Keratinocyte (primary cell): ENCODE measurements around the gene OR9A2.
A peak's percentile ranks its signal among the peaks of the same experiment; 100 is the strongest.

Experiments used
- EZH2 ChIP-seq: IDR thresholded peaks from one replicate; pipeline ENCODE4 v1.6.1; 2012; ENCODE audit warnings: inconsistent platforms, mild to moderate bottlenecking, low read length, moderate library complexity
- TF ChIP-seq, protein P1 (sequence below), 3 experiments: IDR thresholded peaks in 1 of 3; conservative IDR thresholded peaks in 1 of 3; optimal IDR thresholded peaks in 1 of 3; 2 replicates in 2 of 3; 3 replicates in 1 of 3; pipeline versions ENCODE3 to v1.5.1; 2011; ENCODE audit warnings: low read length in 3 of 3, mild to moderate bottlenecking in 3 of 3, moderate library complexity in 2 of 3, control low read depth in 1 of 3, inconsistent platforms in 1 of 3; ENCODE audit not compliant: insufficient read depth in 2 of 3; ENCODE audit errors: extremely low read depth in 1 of 3

DNA sequence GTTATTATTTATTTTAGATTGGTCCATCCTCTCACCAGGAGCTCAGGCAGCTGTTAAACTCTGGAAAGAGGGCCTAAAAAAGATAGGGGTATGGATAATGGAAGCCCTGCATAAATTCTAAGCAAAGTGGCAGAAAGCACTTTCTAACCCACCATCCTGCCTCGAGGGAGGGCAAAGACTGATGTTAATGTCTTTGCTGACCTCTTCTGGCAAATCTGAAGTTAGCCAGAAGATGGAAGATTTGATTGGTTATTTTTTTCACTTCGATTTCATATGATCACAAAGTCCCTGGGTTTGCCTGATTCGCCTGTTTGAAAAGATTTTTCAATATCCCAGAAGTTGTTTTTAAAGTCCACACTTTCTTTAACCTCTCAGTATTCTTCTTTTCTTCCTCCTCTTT is 24.8 kb downstream of the OR9A2 start:
- TF ChIP-seq, protein P1, sequence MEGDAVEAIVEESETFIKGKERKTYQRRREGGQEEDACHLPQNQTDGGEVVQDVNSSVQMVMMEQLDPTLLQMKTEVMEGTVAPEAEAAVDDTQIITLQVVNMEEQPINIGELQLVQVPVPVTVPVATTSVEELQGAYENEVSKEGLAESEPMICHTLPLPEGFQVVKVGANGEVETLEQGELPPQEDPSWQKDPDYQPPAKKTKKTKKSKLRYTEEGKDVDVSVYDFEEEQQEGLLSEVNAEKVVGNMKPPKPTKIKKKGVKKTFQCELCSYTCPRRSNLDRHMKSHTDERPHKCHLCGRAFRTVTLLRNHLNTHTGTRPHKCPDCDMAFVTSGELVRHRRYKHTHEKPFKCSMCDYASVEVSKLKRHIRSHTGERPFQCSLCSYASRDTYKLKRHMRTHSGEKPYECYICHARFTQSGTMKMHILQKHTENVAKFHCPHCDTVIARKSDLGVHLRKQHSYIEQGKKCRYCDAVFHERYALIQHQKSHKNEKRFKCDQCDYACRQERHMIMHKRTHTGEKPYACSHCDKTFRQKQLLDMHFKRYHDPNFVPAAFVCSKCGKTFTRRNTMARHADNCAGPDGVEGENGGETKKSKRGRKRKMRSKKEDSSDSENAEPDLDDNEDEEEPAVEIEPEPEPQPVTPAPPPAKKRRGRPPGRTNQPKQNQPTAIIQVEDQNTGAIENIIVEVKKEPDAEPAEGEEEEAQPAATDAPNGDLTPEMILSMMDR (optimal IDR thresholded peaks at IDR 0.05 in 1 of 3, IDR thresholded peaks at IDR 0.05 in 1 of 3, conservative IDR thresholded peaks at IDR 0.05 in 1 of 3; ENCODE audit: extremely low read depth in 1 of 3, insufficient read depth in 2 of 3, low read length in 3 of 3), result peak in 2 of 3 experiments; percentile 34 to 51
- TF ChIP-seq EZH2, result no peak
